Stimulated activated CD8-positive, alpha-beta memory T cell treated with anti-CD3 and anti-CD28 coated beads, Interleukin-2, amount 100 ng/mL, for 48 hours (primary cell): ENCODE data around the gene FIGLA.

Source experiments
- DNase-seq, 2 donors: peaks; one replicate each; pipeline ENCODE4 v3.0.0-alpha.2; 2020; ENCODE audit warnings: low read depth in 2 of 2

FIGLA gene

DNA sequence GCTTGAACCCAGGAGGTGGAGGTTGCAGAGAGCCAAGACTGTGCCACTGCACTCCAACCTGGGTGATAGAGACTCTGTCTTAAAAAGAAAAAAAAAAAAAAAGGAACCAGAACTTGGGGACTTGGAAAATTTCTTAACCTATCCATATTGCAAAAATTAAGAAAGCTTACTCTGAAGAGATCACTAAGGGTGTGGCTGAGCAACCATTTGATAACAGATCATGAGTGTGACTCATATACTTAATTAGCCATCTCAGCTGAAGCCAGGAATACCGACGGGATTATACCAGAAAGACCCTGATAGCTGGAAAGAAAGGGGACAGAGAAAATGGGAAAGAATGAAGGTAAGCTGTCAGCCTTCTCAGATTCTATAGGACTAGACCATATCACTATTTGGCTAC lies 15.3 kb downstream of the FIGLA start:
- DNase-seq: no peak

DNA sequence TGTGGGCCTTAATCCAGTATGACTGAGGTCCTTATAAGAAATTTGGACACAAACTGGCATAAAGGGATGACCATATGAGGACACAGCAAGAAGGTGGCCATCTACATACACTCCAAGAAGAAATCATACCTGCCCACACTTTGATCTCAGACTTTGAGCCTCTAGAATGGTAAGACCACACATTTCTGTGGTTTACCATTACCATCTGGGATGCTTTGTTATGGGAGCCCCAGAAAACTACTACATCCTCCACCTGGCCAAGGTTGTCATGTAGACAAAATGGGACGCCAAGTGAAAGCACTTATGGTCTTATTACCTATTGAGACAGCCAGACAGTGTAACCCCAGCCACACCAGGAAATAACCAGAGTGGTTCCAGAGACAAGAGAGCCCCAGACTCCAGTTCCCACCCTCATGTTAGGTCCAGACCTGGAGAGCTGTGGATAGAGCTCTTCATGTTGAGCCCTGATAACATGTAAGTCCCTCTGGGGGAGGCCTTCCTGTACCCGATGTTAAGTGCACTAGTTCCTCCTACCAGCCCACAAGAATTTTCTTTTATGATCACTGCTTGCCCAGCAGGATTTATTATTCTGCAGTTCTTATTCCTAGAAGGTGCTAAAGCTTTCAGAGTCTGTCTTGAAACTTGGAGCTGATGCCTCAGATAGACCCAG lies 17.8 kb downstream of the FIGLA start:
- no peak for DNase-seq

GRCh38 chr2:70771446-70771845 lies 19.0 kb downstream of the FIGLA start:
- no peak for DNase-seq

- DNase-seq: no peak
Measured at GRCh38 chr2:70769450-70769849, 21.0 kb downstream of the FIGLA start.

GRCh38 chr2:70768590-70769085 lies 21.8 kb downstream of the FIGLA start:
- DNase-seq: no peak

GRCh38 chr2:70767699-70768589 lies 22.5 kb downstream of the FIGLA start, which contains the start of gene ADD2:
ADD2 (minus strand) TSS chr2:70768200; CDS start chr2:70706408, 61,792 bp downstream.
- peak in 1 of 2 donors; percentile 41 for DNase-seq

- no peak for DNase-seq
Measured at GRCh38 chr2:70767079-70767698, 23.3 kb downstream of the FIGLA start.

DNA sequence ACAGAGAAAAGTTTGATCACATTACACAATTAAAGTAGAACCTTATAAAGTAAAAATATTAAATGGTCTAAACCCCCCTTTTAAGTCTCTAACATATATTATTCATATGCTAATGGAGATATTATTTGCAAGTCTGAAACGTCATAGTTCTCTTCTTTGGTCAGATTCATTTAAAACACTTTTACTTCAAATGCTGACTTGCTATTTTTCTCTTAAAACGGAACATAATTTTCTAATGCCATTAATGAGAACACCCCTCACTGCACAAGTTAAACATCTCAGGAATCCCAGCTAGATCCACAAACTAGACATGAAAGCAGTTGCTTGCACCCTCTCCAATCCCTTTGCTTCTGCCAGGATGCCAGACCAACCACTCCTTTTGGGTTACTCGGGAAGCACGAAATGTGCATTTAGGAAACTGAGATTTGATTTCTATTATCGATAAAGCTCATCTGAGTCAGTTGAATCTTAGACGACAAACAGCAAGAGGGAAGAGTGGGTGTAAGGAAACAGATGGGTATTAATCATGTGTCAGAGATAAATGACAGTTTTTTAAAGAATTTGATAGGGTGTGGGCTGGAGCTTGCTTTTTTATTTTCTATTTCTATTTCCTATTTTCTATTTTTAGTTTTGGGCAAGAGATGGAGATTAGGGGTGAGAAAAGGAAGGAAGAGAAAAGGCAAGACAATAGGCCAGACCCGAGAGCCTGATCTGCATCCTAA lies 23.9 kb downstream of the FIGLA start:
- DNase-seq: no peak

DNA sequence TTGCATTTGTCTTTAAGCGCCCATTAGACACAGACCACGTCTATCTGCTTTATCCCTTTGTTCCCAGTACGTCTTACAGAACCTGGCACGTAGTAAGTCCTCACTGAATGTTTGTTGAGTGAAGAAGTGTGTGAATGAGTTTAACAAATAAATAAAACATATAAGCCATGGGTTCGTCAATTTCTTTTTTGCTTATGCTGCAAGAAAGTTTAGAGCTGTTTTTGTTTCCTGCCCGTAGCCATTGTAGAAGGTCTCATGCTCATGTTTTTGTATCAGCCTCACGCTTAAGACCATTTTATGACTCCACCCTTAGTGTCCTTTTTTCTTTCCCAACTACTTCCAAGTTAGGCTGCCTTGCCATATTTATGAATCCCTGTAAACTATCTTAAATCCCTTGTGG lies 24.9 kb downstream of the FIGLA start:
- DNase-seq: no peak

DNA sequence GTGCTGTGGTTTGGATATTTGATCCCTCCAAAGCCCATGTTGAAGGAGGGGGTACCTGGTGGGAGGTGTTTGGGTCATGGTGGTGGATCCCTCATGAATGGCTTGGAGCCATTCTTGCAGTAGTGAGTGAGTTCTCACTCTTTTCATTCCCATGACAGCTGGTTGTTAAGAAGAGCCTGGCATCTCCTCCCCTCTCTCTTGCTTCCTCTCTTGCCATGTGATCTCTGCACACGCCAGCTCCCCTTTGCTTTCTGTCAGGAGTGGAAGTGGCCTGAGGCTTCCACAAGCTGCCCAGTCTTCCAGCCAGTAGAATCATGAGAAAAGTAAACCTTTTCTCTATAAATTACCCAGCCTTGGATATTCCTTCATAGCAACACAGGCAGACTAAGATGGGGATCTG lies 31.0 kb downstream of the FIGLA start:
- no peak for DNase-seq

DNA sequence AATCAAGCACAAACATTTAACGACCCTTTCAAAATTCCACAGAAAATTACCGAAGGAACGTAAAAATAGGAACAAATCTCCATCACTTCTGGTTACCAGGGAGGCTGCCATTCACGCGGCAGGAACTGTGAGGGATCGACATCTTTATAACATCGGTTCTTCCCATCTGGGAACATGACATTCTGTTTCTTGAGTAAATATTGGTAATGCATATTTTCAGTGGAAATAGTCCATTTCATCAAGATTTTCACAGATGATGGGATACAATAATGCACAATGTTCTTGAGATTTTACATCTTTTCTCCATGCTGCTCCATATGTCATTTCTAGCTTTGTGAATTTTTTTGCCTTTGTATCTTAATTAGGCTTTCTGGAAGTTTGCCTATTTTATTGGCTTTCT lies 32.5 kb downstream of the FIGLA start:
- no peak for DNase-seq

DNA sequence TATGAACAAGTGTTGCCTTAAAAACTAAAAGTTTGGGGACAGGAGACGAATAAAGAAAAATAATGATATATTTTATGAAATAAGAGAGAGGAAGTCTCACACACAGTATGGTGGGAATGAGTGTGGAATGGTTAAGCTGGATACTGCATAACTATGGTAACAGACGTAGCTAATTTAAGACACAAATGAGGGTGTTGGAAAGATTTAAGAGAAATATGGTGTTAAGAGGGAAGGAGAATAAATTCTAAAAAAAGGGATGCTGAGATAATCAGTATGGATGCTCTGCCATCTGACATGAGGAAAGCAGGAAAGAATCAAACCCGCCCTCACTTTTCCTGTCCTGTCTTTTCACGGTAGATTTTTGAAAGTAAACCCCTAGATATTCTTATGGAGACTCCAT lies 33.1 kb downstream of the FIGLA start:
- no peak for DNase-seq

GRCh38 chr2:70756128-70756527 lies 34.3 kb downstream of the FIGLA start:
- DNase-seq: no peak

- DNase-seq: no peak
Measured at GRCh38 chr2:70753902-70754301, 36.5 kb downstream of the FIGLA start.

GRCh38 chr2:70753031-70753430 lies 37.4 kb downstream of the FIGLA start:
- no peak for DNase-seq

GRCh38 chr2:70752396-70752795 lies 38.0 kb downstream of the FIGLA start:
- DNase-seq: no peak

GRCh38 chr2:70751881-70752280 lies 38.6 kb downstream of the FIGLA start:
- no peak for DNase-seq

- no peak for DNase-seq
Measured at GRCh38 chr2:70750320-70750719, 40.1 kb downstream of the FIGLA start.

DNA sequence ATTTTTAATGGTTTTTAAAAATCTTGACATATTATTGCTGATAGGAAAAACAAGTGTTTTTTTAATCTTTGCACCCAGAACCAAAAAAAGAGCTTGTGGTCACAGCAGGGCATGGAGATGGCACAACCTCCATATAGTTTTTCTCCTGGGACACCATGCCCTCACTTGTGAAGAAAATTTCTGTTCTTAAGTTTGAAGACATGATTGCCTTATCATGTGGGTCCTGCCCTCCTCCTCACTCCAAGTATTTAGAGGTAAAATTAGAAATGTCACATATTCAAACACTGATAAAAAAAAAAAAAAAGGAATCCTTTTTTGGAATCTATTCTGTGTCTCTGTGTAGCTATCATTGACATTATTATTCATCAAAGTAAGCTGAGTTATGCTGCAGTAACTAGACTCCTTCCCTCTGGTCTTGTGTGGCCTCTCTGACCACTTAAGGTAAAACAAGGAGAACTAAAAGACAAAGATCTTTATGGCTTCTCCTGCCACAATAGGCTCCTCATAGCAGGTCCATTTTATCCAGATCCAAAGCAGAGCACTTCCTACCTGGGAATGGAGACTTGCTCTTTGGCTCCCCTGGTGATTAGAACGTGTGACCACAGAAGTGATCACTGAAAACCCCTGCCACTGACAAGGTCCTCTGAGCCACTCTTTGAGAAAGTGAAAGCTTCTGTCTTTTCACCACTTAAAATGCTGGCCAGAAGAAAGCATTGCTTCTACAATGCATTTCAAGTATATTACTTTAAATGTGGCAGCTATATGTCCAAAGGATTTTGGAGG lies 42.2 kb downstream of the FIGLA start:
- DNase-seq: no peak

DNA sequence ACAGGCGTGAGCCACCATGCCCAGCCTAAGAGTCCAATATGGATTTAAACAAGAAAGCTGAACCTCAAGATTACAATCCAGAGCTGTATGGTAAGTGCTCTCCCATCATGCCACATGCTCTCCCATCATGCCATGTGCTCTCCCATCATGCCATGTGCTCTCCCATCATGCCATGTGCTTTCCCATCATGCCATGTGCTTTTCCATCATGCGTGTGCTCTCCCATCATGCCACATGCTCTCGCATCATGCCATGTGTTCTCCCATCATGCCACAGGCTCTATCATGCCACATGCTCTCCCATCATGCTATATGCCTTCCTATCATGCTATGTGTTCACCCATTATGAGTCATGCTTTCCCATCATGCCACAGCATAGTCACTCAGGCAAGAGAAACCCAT lies 43.2 kb downstream of the FIGLA start:
- DNase-seq: no peak
